ENCODE results near the gene PIK3R1.

The PIK3R1 gene

DNA sequence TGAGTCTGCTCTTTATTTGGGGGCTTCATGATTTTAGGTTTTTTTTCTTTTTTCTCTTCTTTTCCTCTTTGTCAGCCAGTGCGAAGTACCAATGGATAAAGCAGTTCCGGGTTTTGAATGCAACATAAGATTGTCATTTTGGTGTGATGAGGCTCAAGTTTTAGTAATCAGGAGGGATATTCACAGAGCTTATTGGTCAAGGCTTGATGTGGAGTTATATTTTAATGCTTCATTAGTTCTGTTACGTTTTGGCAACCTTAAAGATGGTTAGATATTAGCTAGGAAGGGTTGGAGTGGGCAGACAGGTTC is 1.4 kb downstream of the PIK3R1 start:
- peak overlapping the region; percentile 94 to 96 for H3K4me3 ChIP-seq (ENCODE audit: low read depth in 1 of 2, low read length in 2 of 2)
- no peaks in the 10 kb centered on the region for H3K36me3 ChIP-seq (ENCODE audit: control insufficient read depth in 1 of 2, insufficient read depth in 2 of 2, low read length in 2 of 2)
- peaks cover 4 to 6% of the 10 kb centered on the region in 2 donors for H3K9me3 ChIP-seq (ENCODE audit: control insufficient read depth in 1 of 2, low read length in 2 of 2)
- no peak overlapping the region for H3K27ac ChIP-seq (ENCODE audit: low read depth, low read length)
- no peaks in the 10 kb centered on the region for H3K27me3 ChIP-seq (ENCODE audit: control insufficient read depth in 1 of 2, insufficient read depth in 2 of 2, low read length in 2 of 2)
- H3K4me1 ChIP-seq (ENCODE audit: control insufficient read depth in 1 of 2, insufficient read depth in 2 of 2, low read length in 2 of 2): peaks cover 28 to 41% of the 10 kb centered on the region in 2 donors
- H3K9ac ChIP-seq (ENCODE audit: low read depth in 1 of 2, low read length in 2 of 2): peak overlapping the region; percentile 77 to 78

DNA sequence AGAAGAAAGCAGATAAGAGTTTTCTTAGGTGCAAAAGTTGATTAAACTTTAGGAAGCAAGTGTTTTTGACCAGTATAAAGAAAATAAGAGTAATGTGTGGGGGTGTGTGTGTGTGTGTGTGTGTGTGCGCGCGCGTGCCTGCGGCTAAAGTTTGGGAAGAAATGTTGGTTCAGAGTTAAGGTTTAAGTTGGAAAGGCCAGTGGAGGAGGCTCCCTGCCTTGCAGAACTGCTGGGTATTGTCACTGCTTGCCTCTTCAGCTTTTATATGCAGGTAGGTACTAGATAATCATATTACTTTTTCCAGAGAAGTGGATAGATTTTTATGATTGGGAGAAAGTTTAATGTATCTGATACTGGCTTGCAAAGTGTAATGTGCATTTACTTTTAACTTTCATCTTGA is 2.0 kb downstream of the PIK3R1 start:
- H3K27me3 ChIP-seq (ENCODE audit: control insufficient read depth in 1 of 2, insufficient read depth in 2 of 2, low read length in 2 of 2): no peaks in the 10 kb centered on the region
- no peak overlapping the region for H3K27ac ChIP-seq (ENCODE audit: low read depth, low read length)
- peaks cover 34 to 46% of the 10 kb centered on the region in 2 donors for H3K4me1 ChIP-seq (ENCODE audit: control insufficient read depth in 1 of 2, insufficient read depth in 2 of 2, low read length in 2 of 2)
- peak overlapping the region; percentile 94 to 96 for H3K4me3 ChIP-seq (ENCODE audit: low read depth in 1 of 2, low read length in 2 of 2)
- no peaks in the 10 kb centered on the region for H3K36me3 ChIP-seq (ENCODE audit: control insufficient read depth in 1 of 2, insufficient read depth in 2 of 2, low read length in 2 of 2)
- peak overlapping the region; percentile 77 to 78 for H3K9ac ChIP-seq (ENCODE audit: low read depth in 1 of 2, low read length in 2 of 2)
- H3K9me3 ChIP-seq (ENCODE audit: control insufficient read depth in 1 of 2, low read length in 2 of 2): peaks cover 4 to 6% of the 10 kb centered on the region in 2 donors

DNA sequence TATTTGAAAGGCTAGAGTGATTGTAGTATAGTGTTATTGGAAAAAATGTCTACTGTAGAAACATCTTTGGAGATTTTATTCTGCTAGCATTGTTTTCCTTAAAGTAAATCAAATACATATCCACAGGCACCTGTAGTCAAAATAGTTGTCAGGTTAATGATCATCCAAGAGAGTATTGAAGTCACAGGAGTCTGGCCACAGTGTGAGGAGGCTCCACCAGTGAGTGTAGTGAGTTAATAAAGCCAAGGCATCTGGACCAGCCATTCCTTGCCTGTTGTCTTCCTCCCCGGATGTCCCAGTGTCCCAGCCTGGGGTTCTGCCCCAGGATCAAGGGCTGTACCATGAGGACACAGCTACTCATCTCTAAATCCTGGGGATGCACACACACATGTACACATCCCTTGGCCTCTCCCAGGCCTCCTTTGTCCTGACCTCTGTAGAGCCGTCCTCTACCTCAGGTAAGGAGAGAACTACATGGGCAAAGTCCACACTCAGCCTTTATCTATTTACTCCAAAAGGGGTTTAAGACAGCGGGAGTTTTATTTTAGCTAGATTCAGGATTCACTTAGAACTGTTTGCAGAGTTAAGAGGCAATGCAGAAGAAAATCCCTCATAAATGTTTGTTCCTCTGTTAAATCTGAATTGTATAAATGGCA is 3.7 kb downstream of the PIK3R1 start:
- H3K9me3 ChIP-seq (ENCODE audit: control insufficient read depth in 1 of 2, low read length in 2 of 2): peaks cover 4 to 6% of the 10 kb centered on the region in 2 donors
- H3K4me3 ChIP-seq (ENCODE audit: low read depth in 1 of 2, low read length in 2 of 2): peak overlapping the region; percentile 28 to 96
- H3K27ac ChIP-seq (ENCODE audit: low read depth, low read length): no peak overlapping the region
- peaks cover 50 to 56% of the 10 kb centered on the region in 2 donors for H3K4me1 ChIP-seq (ENCODE audit: control insufficient read depth in 1 of 2, insufficient read depth in 2 of 2, low read length in 2 of 2)
- no peaks in the 10 kb centered on the region for H3K27me3 ChIP-seq (ENCODE audit: control insufficient read depth in 1 of 2, insufficient read depth in 2 of 2, low read length in 2 of 2)
- peak overlapping the region in 1 of 2 donors; percentile 33 for H3K9ac ChIP-seq (ENCODE audit: low read depth in 1 of 2, low read length in 2 of 2)
- H3K36me3 ChIP-seq (ENCODE audit: control insufficient read depth in 1 of 2, insufficient read depth in 2 of 2, low read length in 2 of 2): no peaks in the 10 kb centered on the region

DNA sequence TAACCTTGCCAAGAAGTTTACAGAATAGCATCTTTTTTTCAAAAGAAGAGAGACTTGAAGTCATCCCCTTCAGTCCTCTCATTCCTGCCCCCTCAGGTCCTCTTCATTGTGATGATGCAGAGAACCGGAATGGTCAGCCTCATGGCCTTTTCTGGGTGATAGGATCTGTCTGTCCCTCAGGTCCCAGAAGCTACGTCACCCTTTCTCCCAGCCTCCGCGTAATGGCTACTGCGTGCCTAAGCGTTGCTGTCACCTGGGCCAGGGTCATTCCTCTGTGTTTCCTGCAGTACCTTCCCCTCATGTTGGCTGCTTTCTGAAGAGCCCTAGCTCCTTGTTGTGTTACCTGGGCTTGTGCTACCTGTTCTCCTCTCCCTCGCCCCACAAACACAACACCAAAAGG is 4.7 kb downstream of the PIK3R1 start:
- Histone ChIP-seq H3K27me3 (ENCODE audit: control insufficient read depth in 1 of 2, insufficient read depth in 2 of 2, low read length in 2 of 2) (no peaks in the 10 kb centered on the region), H3K4me1 (ENCODE audit: control insufficient read depth in 1 of 2, insufficient read depth in 2 of 2, low read length in 2 of 2) (peaks cover 58 to 63% of the 10 kb centered on the region in 2 donors), H3K36me3 (ENCODE audit: control insufficient read depth in 1 of 2, insufficient read depth in 2 of 2, low read length in 2 of 2) (no peaks in the 10 kb centered on the region), H3K4me3 (ENCODE audit: low read depth in 1 of 2, low read length in 2 of 2) (peak overlapping the region in 1 of 2 donors; percentile 2), H3K9me3 (ENCODE audit: control insufficient read depth in 1 of 2, low read length in 2 of 2) (peaks cover 4 to 6% of the 10 kb centered on the region in 2 donors), H3K27ac (ENCODE audit: low read depth, low read length) (no peak overlapping the region), H3K9ac (ENCODE audit: low read depth in 1 of 2, low read length in 2 of 2) (no peak overlapping the region)

DNA sequence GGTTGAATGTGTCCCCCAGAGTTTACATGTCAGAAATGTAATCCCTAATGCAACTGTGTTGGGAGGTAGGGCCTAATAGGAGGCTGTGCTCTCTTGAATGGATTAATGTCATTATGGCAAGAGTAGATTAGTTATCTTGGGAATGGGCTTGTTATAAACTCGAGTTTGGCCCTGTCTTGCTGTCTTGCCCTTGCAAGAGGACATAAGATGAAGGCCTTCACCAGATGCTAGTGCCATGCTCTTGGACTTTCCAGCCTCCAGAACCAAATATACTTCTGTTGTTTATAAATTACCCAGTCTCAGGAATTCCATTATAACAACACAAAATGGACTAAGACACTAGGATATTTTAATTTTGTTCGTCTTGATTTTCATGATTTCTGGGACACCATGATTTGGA is 5.4 kb downstream of the PIK3R1 start:
- Histone ChIP-seq H3K4me1 (ENCODE audit: control insufficient read depth in 1 of 2, insufficient read depth in 2 of 2, low read length in 2 of 2) (peaks cover 65 to 70% of the 10 kb centered on the region in 2 donors), H3K27ac (ENCODE audit: low read depth, low read length) (no peak overlapping the region), H3K9me3 (ENCODE audit: control insufficient read depth in 1 of 2, low read length in 2 of 2) (peaks cover 4 to 6% of the 10 kb centered on the region in 2 donors), H3K4me3 (ENCODE audit: low read depth in 1 of 2, low read length in 2 of 2) (no peak overlapping the region), H3K27me3 (ENCODE audit: control insufficient read depth in 1 of 2, insufficient read depth in 2 of 2, low read length in 2 of 2) (no peaks in the 10 kb centered on the region), H3K36me3 (ENCODE audit: control insufficient read depth in 1 of 2, insufficient read depth in 2 of 2, low read length in 2 of 2) (no peaks in the 10 kb centered on the region), H3K9ac (ENCODE audit: low read depth in 1 of 2, low read length in 2 of 2) (no peak overlapping the region)

DNA sequence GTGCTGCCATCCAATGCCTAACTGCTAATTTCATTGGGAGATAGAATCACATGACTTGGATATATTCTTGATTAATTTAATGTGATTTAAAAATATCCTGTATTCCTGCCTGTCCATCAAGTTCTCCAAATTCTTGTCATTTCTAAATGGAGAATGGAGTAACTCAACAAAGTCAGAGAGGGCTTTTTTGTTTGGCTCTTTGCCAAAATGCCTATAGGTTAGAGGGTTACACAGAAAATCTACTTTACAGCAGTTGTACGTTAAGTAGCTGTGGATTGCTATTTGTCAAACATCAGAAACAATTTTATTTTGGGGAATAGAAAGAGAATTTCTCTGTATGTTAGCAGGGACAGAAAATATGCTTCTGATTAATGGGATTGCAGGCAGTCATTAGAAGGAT is 5.9 kb downstream of the PIK3R1 start:
- Histone ChIP-seq H3K9ac (ENCODE audit: low read depth in 1 of 2, low read length in 2 of 2) (no peak overlapping the region), H3K36me3 (ENCODE audit: control insufficient read depth in 1 of 2, insufficient read depth in 2 of 2, low read length in 2 of 2) (peaks cover 3 to 4% of the 10 kb centered on the region in 2 donors), H3K9me3 (ENCODE audit: control insufficient read depth in 1 of 2, low read length in 2 of 2) (peaks cover 4 to 6% of the 10 kb centered on the region in 2 donors), H3K27ac (ENCODE audit: low read depth, low read length) (no peak overlapping the region), H3K27me3 (ENCODE audit: control insufficient read depth in 1 of 2, insufficient read depth in 2 of 2, low read length in 2 of 2) (no peaks in the 10 kb centered on the region), H3K4me3 (ENCODE audit: low read depth in 1 of 2, low read length in 2 of 2) (no peak overlapping the region), H3K4me1 (ENCODE audit: control insufficient read depth in 1 of 2, insufficient read depth in 2 of 2, low read length in 2 of 2) (peaks cover 70 to 75% of the 10 kb centered on the region in 2 donors)

DNA sequence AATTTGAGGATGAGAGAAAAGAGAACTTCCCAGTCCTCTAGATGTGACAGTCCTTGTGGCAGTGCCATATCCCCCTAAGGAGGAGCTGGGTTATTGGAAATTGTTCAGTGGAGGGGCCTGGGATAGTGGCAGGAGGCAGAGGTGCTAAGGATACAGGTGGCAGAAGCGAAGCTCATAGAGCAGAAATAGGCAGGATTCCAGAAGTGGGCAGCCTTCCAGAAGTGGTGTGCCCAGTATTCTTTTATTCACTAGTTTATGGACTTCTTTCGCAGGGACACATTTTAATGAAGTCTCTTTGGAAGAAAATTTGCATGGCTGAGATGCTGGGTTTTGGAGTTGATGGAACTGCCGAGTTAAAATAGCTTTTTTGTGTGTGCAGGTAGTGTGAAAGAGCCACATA is 6.8 kb downstream of the PIK3R1 start:
- H3K9ac ChIP-seq (ENCODE audit: low read depth in 1 of 2, low read length in 2 of 2): no peak overlapping the region
- no peaks in the 10 kb centered on the region for H3K27me3 ChIP-seq (ENCODE audit: control insufficient read depth in 1 of 2, insufficient read depth in 2 of 2, low read length in 2 of 2)
- H3K4me1 ChIP-seq (ENCODE audit: control insufficient read depth in 1 of 2, insufficient read depth in 2 of 2, low read length in 2 of 2): peaks cover 76 to 81% of the 10 kb centered on the region in 2 donors
- H3K4me3 ChIP-seq (ENCODE audit: low read depth in 1 of 2, low read length in 2 of 2): peak overlapping the region in 1 of 2 donors; percentile 13
- H3K36me3 ChIP-seq (ENCODE audit: control insufficient read depth in 1 of 2, insufficient read depth in 2 of 2, low read length in 2 of 2): peaks cover 8 to 10% of the 10 kb centered on the region in 2 donors
- H3K27ac ChIP-seq (ENCODE audit: low read depth, low read length): no peak overlapping the region
- peaks cover 4 to 6% of the 10 kb centered on the region in 2 donors for H3K9me3 ChIP-seq (ENCODE audit: control insufficient read depth in 1 of 2, low read length in 2 of 2)

DNA sequence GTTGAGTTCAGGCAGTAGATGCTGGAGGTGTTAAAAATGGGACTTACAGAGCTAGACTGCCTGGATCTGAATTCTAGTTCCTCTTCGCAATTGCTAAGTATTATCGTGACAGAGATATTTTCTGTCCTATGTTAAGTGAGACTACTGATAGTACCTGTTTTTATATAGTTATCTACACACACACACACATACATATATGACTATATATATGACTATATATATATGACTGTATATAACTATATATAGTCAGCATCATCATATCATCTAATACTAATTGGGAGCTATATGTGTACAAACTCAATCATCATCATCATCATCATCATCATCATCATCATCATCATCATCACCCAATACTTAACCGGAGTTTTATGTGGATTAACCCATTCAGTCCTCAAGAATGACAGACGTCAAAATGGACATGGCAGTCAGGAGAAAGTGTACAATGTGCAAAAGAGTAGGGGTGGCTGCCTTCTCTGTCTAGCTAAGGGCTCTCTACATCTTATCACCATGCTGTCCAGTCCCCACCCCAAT is 7.3 kb downstream of the PIK3R1 start:
- H3K36me3 ChIP-seq (ENCODE audit: control insufficient read depth in 1 of 2, insufficient read depth in 2 of 2, low read length in 2 of 2): peaks cover 10 to 11% of the 10 kb centered on the region in 2 donors
- H3K9ac ChIP-seq (ENCODE audit: low read depth in 1 of 2, low read length in 2 of 2): no peak overlapping the region
- peaks cover 4 to 6% of the 10 kb centered on the region in 2 donors for H3K9me3 ChIP-seq (ENCODE audit: control insufficient read depth in 1 of 2, low read length in 2 of 2)
- H3K4me3 ChIP-seq (ENCODE audit: low read depth in 1 of 2, low read length in 2 of 2): peak overlapping the region in 1 of 2 donors; percentile 17
- H3K27ac ChIP-seq (ENCODE audit: low read depth, low read length): no peak overlapping the region
- peaks cover 71 to 82% of the 10 kb centered on the region in 2 donors for H3K4me1 ChIP-seq (ENCODE audit: control insufficient read depth in 1 of 2, insufficient read depth in 2 of 2, low read length in 2 of 2)
- no peaks in the 10 kb centered on the region for H3K27me3 ChIP-seq (ENCODE audit: control insufficient read depth in 1 of 2, insufficient read depth in 2 of 2, low read length in 2 of 2)

DNA sequence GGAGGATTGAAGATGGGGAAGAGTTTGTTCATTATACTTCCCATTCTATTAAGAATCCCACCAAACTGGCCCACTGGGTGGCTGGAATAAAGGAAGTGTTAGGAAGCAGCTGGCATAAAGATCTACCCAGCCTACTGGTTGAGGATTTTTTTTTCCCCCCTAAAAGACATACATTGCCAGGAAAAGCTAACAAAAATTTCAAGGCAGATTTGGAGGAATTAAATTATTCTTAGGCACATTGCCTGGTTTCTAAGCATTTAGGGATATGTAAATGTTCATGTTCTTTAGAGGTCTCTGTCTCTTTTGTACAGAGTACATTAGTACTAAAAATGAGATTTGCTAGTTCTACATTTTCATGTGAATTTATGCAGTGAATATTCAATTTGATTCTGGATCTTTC is 8.3 kb downstream of the PIK3R1 start:
- Histone ChIP-seq H3K9ac (ENCODE audit: low read depth in 1 of 2, low read length in 2 of 2) (peak overlapping the region in 1 of 2 donors; percentile 22), H3K4me3 (ENCODE audit: low read depth in 1 of 2, low read length in 2 of 2) (peak overlapping the region in 1 of 2 donors; percentile 27), H3K27me3 (ENCODE audit: control insufficient read depth in 1 of 2, insufficient read depth in 2 of 2, low read length in 2 of 2) (no peaks in the 10 kb centered on the region), H3K36me3 (ENCODE audit: control insufficient read depth in 1 of 2, insufficient read depth in 2 of 2, low read length in 2 of 2) (peaks cover 10 to 11% of the 10 kb centered on the region in 2 donors), H3K9me3 (ENCODE audit: control insufficient read depth in 1 of 2, low read length in 2 of 2) (peaks cover 4 to 6% of the 10 kb centered on the region in 2 donors), H3K4me1 (ENCODE audit: control insufficient read depth in 1 of 2, insufficient read depth in 2 of 2, low read length in 2 of 2) (peaks cover 61 to 79% of the 10 kb centered on the region in 2 donors), H3K27ac (ENCODE audit: low read depth, low read length) (no peak overlapping the region)

DNA sequence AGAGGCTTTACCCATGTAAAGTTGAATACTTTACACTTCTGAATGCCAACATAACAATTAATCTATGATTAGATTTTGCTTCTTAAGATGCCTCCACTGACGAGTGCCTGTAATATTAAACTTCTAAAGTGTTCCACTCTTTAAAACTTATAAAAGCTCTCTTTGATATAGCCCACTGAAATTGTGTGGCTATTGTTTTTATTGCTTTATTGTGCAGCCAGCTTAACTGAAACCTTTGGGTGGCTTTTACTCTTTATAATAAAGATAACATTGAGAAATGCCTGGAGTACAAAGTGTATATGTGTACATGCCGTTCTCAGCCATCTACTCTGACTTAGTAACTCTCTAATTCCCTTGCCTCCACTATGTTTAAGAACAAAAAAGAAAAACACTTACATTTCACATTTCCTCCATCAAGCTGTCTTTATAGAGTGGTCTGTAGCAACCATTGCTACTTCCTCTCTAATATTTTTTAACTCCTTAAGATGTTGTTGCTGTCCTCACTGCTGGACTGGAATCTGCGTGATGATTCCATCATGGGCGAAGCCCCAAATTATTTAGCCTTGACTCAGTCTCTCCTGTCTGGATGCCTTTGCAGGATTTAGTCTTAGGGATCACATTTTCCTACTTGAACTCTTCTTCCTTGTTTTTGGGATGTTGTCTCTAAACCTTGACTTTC is 9.1 kb downstream of the PIK3R1 start:
- Histone ChIP-seq H3K27me3 (ENCODE audit: control insufficient read depth in 1 of 2, insufficient read depth in 2 of 2, low read length in 2 of 2) (no peaks in the 10 kb centered on the region), H3K9me3 (ENCODE audit: control insufficient read depth in 1 of 2, low read length in 2 of 2) (peaks cover 4 to 6% of the 10 kb centered on the region in 2 donors), H3K9ac (ENCODE audit: low read depth in 1 of 2, low read length in 2 of 2) (no peak overlapping the region), H3K27ac (ENCODE audit: low read depth, low read length) (no peak overlapping the region), H3K36me3 (ENCODE audit: control insufficient read depth in 1 of 2, insufficient read depth in 2 of 2, low read length in 2 of 2) (peaks cover 10 to 11% of the 10 kb centered on the region in 2 donors), H3K4me3 (ENCODE audit: low read depth in 1 of 2, low read length in 2 of 2) (peak overlapping the region; percentile 25 to 54), H3K4me1 (ENCODE audit: control insufficient read depth in 1 of 2, insufficient read depth in 2 of 2, low read length in 2 of 2) (peaks cover 59 to 79% of the 10 kb centered on the region in 2 donors)
